ENCODE data around the gene P4HB. TPM values are rescaled to one million over a fixed set of nuclear protein-coding genes. Genes with fewer than 3 reads are reported as not detected.
A peak's percentile ranks its signal among the peaks of the same experiment; 100 is the strongest.

P4HB gene
- total RNA-seq, 8 experiments from 2014 or later, result 116 to 461 (median 257) TPM

- WGBS, 10 experiments, result 0 to 75% (median 23%) methylated on average over 1 to 4 of the region's 52 CpGs; no CpG with 5 or more reads in 4 of the 10 experiments
- H3K27ac ChIP-seq, result peak overlapping the region; percentile 98 to 99
- in situ Hi-C loops (cut with MboI; ENCODE audit: low pct_unique_long_range_greater_than_20kb in 2 of 9, low sequenced_read_pairs in 9 of 9, unreplicated experiment in 9 of 9), result no loop called here
- peaks cover 37 to 41% of the 10 kb centered on the region in 2 donors for H3K4me1 ChIP-seq (replicated peaks in 1 of 2)
- peak in 6 of 8 experiments; percentile 3 to 38 (median 32) for ATAC-seq (replicated peaks in 6 of 8)
- H3K4me3 ChIP-seq, result peak overlapping the region; percentile 62 to 92 (median 84)
These were observed 9.1 kb upstream of the P4HB start for GRCh38 chr17:81869221-81870130.

- Histone ChIP-seq H3K4me3 (peak overlapping the region in 1 of 5 donors; percentile 92), H3K4me1 (replicated peaks in 1 of 2) (peaks cover 37 to 41% of the 10 kb centered on the region in 2 donors), H3K27ac (peak overlapping the region; percentile 19 to 99)
- in situ Hi-C loops (cut with MboI; ENCODE audit: low pct_unique_long_range_greater_than_20kb in 2 of 9, low sequenced_read_pairs in 9 of 9, unreplicated experiment in 9 of 9), result no loop called here
- peak in 6 of 8 experiments; percentile 0 to 23 (median 11) for ATAC-seq (replicated peaks in 6 of 8)
- 54 to 80% (median 62%) methylated on average over 1 to 8 of the region's 30 CpGs; no CpG with 5 or more reads in 7 of the 10 experiments for WGBS, 10 experiments
These were observed 8.4 kb upstream of the P4HB start for GRCh38 chr17:81868674-81869220.

- Histone ChIP-seq H3K4me1 (replicated peaks in 1 of 2) (peaks cover 37 to 41% of the 10 kb centered on the region in 2 donors), H3K4me3 (no peak overlapping the region), H3K27ac (peak overlapping the region; percentile 15 to 60)
- 0 to 96% (median 60%) methylated on average over 1 to 5 of the region's 28 CpGs; no CpG with 5 or more reads in 6 of the 10 experiments for WGBS, 10 experiments
- ATAC-seq (replicated peaks in 6 of 8), result peak in 5 of 8 experiments; percentile 0 to 6 (median 1)
- in situ Hi-C loops (cut with MboI; ENCODE audit: low pct_unique_long_range_greater_than_20kb in 2 of 9, low sequenced_read_pairs in 9 of 9, unreplicated experiment in 9 of 9), result no loop called here
These were observed 7.8 kb upstream of the P4HB start for GRCh38 chr17:81867991-81868673.

GRCh38 chr17:81867170-81867990 lies 7.0 kb upstream of the P4HB start:
- H3K4me1 ChIP-seq (replicated peaks in 1 of 2), result peaks cover 38 to 40% of the 10 kb centered on the region in 2 donors
- peak; percentile 1 to 18 (median 5) for ATAC-seq (replicated peaks in 6 of 8)
- no peak overlapping the region for H3K4me3 ChIP-seq
- WGBS, 10 experiments, result 80% methylated on average over 1 to 3 of the region's 23 CpGs; no CpG with 5 or more reads in 7 of the 10 experiments
- peak overlapping the region; percentile 15 to 60 for H3K27ac ChIP-seq
- in situ Hi-C loops (cut with MboI; ENCODE audit: low pct_unique_long_range_greater_than_20kb in 2 of 9, low sequenced_read_pairs in 9 of 9, unreplicated experiment in 9 of 9), result no loop called here

GRCh38 chr17:81866440-81867169 lies 6.3 kb upstream of the P4HB start:
- Histone ChIP-seq H3K4me3 (no peak overlapping the region), H3K27ac (peak overlapping the region in 1 of 2 donors; percentile 60), H3K4me1 (replicated peaks in 1 of 2) (peaks cover 42 to 44% of the 10 kb centered on the region in 2 donors)
- WGBS, 10 experiments, result 83 to 90% (median 85%) methylated on average over 2 to 5 of the region's 18 CpGs; no CpG with 5 or more reads in 7 of the 10 experiments
- in situ Hi-C loops (cut with MboI; ENCODE audit: low pct_unique_long_range_greater_than_20kb in 2 of 9, low sequenced_read_pairs in 9 of 9, unreplicated experiment in 9 of 9), result no loop called here
- peak in 1 of 8 experiments; percentile 0 for ATAC-seq (replicated peaks in 6 of 8)

- in situ Hi-C loops (cut with MboI; ENCODE audit: low pct_unique_long_range_greater_than_20kb in 2 of 9, low sequenced_read_pairs in 9 of 9, unreplicated experiment in 9 of 9), result no loop called here
These were observed 5.6 kb upstream of the P4HB start for GRCh38 chr17:81865733-81866439.

GRCh38 chr17:81865358-81865732 lies 5.0 kb upstream of the P4HB start:
- WGBS, 10 experiments, result 88 to 100% (median 97%) methylated on average over 1 to 7 of the region's 8 CpGs; no CpG with 5 or more reads in 5 of the 10 experiments
- in situ Hi-C loops (cut with MboI; ENCODE audit: low pct_unique_long_range_greater_than_20kb in 2 of 9, low sequenced_read_pairs in 9 of 9, unreplicated experiment in 9 of 9), result no loop called here
- no peak overlapping the region for H3K4me3 ChIP-seq
- peaks cover 43 to 44% of the 10 kb centered on the region in 2 donors for H3K4me1 ChIP-seq (replicated peaks in 1 of 2)
- no peak overlapping the region for H3K27ac ChIP-seq
- no peak for ATAC-seq (replicated peaks in 6 of 8)

More at GRCh38 chr17:81865733-81866439, 5.6 kb upstream of the P4HB start:
- 75 to 90% (median 85%) methylated on average over 2 to 5 of the region's 18 CpGs; no CpG with 5 or more reads in 5 of the 10 experiments for WGBS, 10 experiments
- Histone ChIP-seq H3K4me3 (no peak overlapping the region), H3K4me1 (replicated peaks in 1 of 2) (peaks cover 43 to 44% of the 10 kb centered on the region in 2 donors), H3K27ac (peak overlapping the region in 1 of 2 donors; percentile 4)
- no peak for ATAC-seq (replicated peaks in 6 of 8)

- H3K27ac ChIP-seq, result no peak overlapping the region
- no peak overlapping the region for H3K4me3 ChIP-seq
- 55 to 100% (median 92%) methylated on average over 1 to 5 of the region's 9 CpGs; no CpG with 5 or more reads in 4 of the 10 experiments for WGBS, 10 experiments
- no peak for ATAC-seq (replicated peaks in 6 of 8)
- in situ Hi-C loops (cut with MboI; ENCODE audit: low pct_unique_long_range_greater_than_20kb in 2 of 9, low sequenced_read_pairs in 9 of 9, unreplicated experiment in 9 of 9), result no loop called here
- H3K4me1 ChIP-seq (replicated peaks in 1 of 2), result peaks cover 35 to 39% of the 10 kb centered on the region in 2 donors
These were observed 3.8 kb upstream of the P4HB start for GRCh38 chr17:81863833-81864768.

GRCh38 chr17:81863123-81863675 lies 2.9 kb upstream of the P4HB start:
- H3K27ac ChIP-seq, result no peak overlapping the region
- no peak overlapping the region for H3K4me3 ChIP-seq
- in situ Hi-C loops (cut with MboI; ENCODE audit: low pct_unique_long_range_greater_than_20kb in 2 of 9, low sequenced_read_pairs in 9 of 9, unreplicated experiment in 9 of 9), result no loop called here
- peaks cover 31 to 40% of the 10 kb centered on the region in 2 donors for H3K4me1 ChIP-seq (replicated peaks in 1 of 2)
- ATAC-seq (replicated peaks in 6 of 8), result no peak
- whole genome bisulfite sequencing, 10 experiments, result 17 to 100% (median 79%) methylated on average over 1 to 5 of the region's 6 CpGs; no CpG with 5 or more reads in 3 of the 10 experiments
